A549 (cell line): ENCODE results near the gene H1-8. TPM values are rescaled to one million over a fixed set of nuclear protein-coding genes. Genes with fewer than 3 reads are reported as not detected.

Experiments
- ATAC-seq, 2 experiments: fragments of 200-7000 bp in 1 of 2; fragments of >200 bp in 1 of 2; cut with Nextera tagmentation in 1 of 2; cut with Tn5 transposase in 1 of 2; 3 replicates each; pipeline versions ENCODE4 v1.8.0 to v1.9.1; 2018 to 2020; ENCODE audit warnings: mild to moderate bottlenecking in 1 of 2, moderate library complexity in 1 of 2
- CTCF ChIA-PET: fragments of 300-600 bp; sonication (Branson Sonifier 250); formaldehyde crosslinking; extraction: SDS; loops from one replicate; lab custom pipeline; 2021; ENCODE audit warnings: antibody characterized with exemption, inconsistent platforms; lab: Yijun Ruan, JAX
- POLR2A ChIA-PET: fragments of 350-600 bp; formaldehyde crosslinking; extraction: SDS; loops from one replicate; lab custom pipeline; 2021; ENCODE audit warnings: antibody characterized with exemption, inconsistent platforms; lab: Yijun Ruan, JAX
- DNase-seq, 2 experiments: peaks; one replicate each; pipeline versions ENCODE4 v3.0.0 to v3.0.0-alpha.2; 2011 to 2016; ENCODE audit warnings: low read depth in 1 of 2, low spot score in 1 of 2
- FAIRE-seq: peaks from 2 replicates; lab custom pipeline; 2011; peaks lifted over from hg19 to GRCh38; lab: Jason Lieb, UNC
- H3K27ac ChIP-seq, 2 experiments: fragments of >200 bp; sonication (Bioruptor Twin); formaldehyde crosslinking; 3 replicates each; pipeline ENCODE4 v1.5.1; 2016 to 2017
- H3K4me1 ChIP-seq: fragments of >200 bp; sonication (Bioruptor Twin); formaldehyde crosslinking; 3 replicates; pipeline ENCODE4 v1.6.1; 2016
- H3K4me2 ChIP-seq: fragments of >200 bp; sonication (Bioruptor Twin); formaldehyde crosslinking; 3 replicates; pipeline ENCODE4 v1.6.1; 2016
- H3K4me3 ChIP-seq: fragments of >200 bp; sonication (Bioruptor Twin); formaldehyde crosslinking; 3 replicates; pipeline ENCODE4 v1.5.1; 2016
- H3K9me3 ChIP-seq: fragments of >200 bp; sonication (Bioruptor Twin); formaldehyde crosslinking; 3 replicates; pipeline ENCODE4 v1.6.1; 2016
- BCL3 ChIP-seq: fragments of >200 bp; sonication (Bioruptor Twin); formaldehyde crosslinking; IDR thresholded peaks from 3 replicates; pipeline ENCODE4 v1.6.1; 2016
- CBX8 ChIP-seq: fragments of 200-600 bp; sonication (generic); IDR thresholded peaks from 2 replicates; pipeline ENCODE4 v1.6.1; 2016
- CHD2 ChIP-seq: fragments of 150-350 bp; IDR thresholded peaks from 2 replicates; pipeline ENCODE4 v1.6.1; 2014; ENCODE audit warnings: low read length; ENCODE audit not compliant: partially characterized antibody
- ELK1 ChIP-seq: fragments of 150-350 bp; IDR thresholded peaks from 2 replicates; pipeline ENCODE4 v1.6.1; 2014; ENCODE audit warnings: low read depth, mild to moderate bottlenecking, low read length
- EP300 ChIP-seq, 2 experiments: fragments of >200 bp; sonication (Bioruptor Twin); formaldehyde crosslinking; IDR thresholded peaks; 2 replicates in 1 of 2; 3 replicates in 1 of 2; pipeline ENCODE4 v1.6.1; 2016 to 2017
- HES2 ChIP-seq: fragments of >200 bp; sonication (Bioruptor Twin); formaldehyde crosslinking; IDR thresholded peaks from 2 replicates; pipeline ENCODE4 v1.6.1; 2016
- HMGXB4 ChIP-seq: fragments of 250-450 bp; sonication (Bioruptor Pico); IDR thresholded peaks from 2 replicates; pipeline ENCODE4 v1.5.0; 2021; ENCODE audit warnings: mild to moderate bottlenecking, moderate library complexity, borderline replicate concordance
- HOXA7 ChIP-seq: fragments of 250-450 bp; sonication (Bioruptor Pico); IDR thresholded peaks from 2 replicates; pipeline ENCODE4 v1.5.0; 2020; ENCODE audit warnings: mild to moderate bottlenecking, moderate library complexity
- HOXB5 ChIP-seq: fragments of 250-450 bp; sonication (Bioruptor Pico); IDR thresholded peaks from 2 replicates; pipeline ENCODE4 v1.5.0; 2020; ENCODE audit warnings: mild to moderate bottlenecking, moderate library complexity
- MAX ChIP-seq: IDR thresholded peaks from 2 replicates; pipeline ENCODE4 v1.6.1; 2012
- MAZ ChIP-seq: fragments of 150-350 bp; IDR thresholded peaks from 2 replicates; pipeline ENCODE4 v1.6.1; 2014; ENCODE audit warnings: antibody characterized with exemption, low read depth, low read length, borderline replicate concordance
- NFE2L2 ChIP-seq: fragments of 150-350 bp; conservative IDR thresholded peaks from 2 replicates; pipeline ENCODE4 v1.6.1; 2014; ENCODE audit warnings: low read length
- NPAS2 ChIP-seq: fragments of 250-450 bp; sonication (Bioruptor Pico); IDR thresholded peaks from 2 replicates; pipeline ENCODE4 v1.8.0; 2022; ENCODE audit warnings: mild to moderate bottlenecking, moderate library complexity, borderline replicate concordance
- NR3C1 ChIP-seq: fragments of >200 bp; sonication (Bioruptor Twin); formaldehyde crosslinking; IDR thresholded peaks from 3 replicates; pipeline ENCODE4 v1.6.1; 2017
- PBX3 ChIP-seq: IDR thresholded peaks from 2 replicates; pipeline ENCODE4 v1.6.1; 2012
- POLR2A ChIP-seq: IDR thresholded peaks from 2 replicates; pipeline ENCODE4 v1.6.1; 2012; ENCODE audit warnings: mild to moderate bottlenecking, low read length
- RCOR1 ChIP-seq: fragments of 150-350 bp; IDR thresholded peaks from 2 replicates; pipeline ENCODE4 v1.6.1; 2014; ENCODE audit warnings: antibody characterized with exemption, low read length, low read depth
- RNF2 ChIP-seq: fragments of 200-600 bp; sonication (generic); IDR thresholded peaks from 2 replicates; pipeline ENCODE4 v1.6.1; 2016; ENCODE audit warnings: low read depth, mild to moderate bottlenecking, antibody characterized with exemption, moderate library complexity, borderline replicate concordance
- USF2 ChIP-seq: fragments of 450-650 bp; IDR thresholded peaks from 2 replicates; pipeline ENCODE4 v1.6.1; 2014; ENCODE audit warnings: antibody characterized with exemption
- ZSCAN20 ChIP-seq: fragments of 250-450 bp; sonication (Bioruptor Pico); IDR thresholded peaks from 2 replicates; pipeline ENCODE4 v1.8.0; 2022; ENCODE audit warnings: mild to moderate bottlenecking, moderate library complexity
- WGBS: methylation state at CpG from one replicate; pipeline ENCODE4 v1.1.6; 2017; ENCODE audit errors: missing lambda C conversion rate; 5-methylcytosine and 5-hydroxymethylcytosine counted together
- polyA plus RNA-seq, 4 experiments: library from polyadenylated mRNA; depleted of rRNA in 3 of 4; stranded (reverse); fragments of >200 nt; fragmentation: RNase III in 1 of 4; extraction: RNeasy Plus Mini Kit Qiagen cat#74134 plus additional on column Dnase treatment in 1 of 4; gene quantifications; 2 replicates in 3 of 4; 3 replicates in 1 of 4; pipeline ENCODE4 v1.2.3, GENCODE V29; 2011 to 2017

The H1-8 gene
- polyA plus RNA-seq, 2 of the 4 experiments (the other 2 are of a cell fraction) = not detected

- TF ChIP-seq HES2 = no peak
- no peak for TF ChIP-seq HOXB5 (CRISPR knock-in tag)
Observed at GRCh38 chr3:129583289-129583688, 40.3 kb downstream of the H1-8 start (continued).

GRCh38 chr3:129584631-129585030, 41.7 kb downstream of the H1-8 start:
- FAIRE-seq (no peak), ATAC-seq (no peak)
- 86% methylated on average over 3 of the region's 3 CpGs for WGBS

GRCh38 chr3:129585949-129586657, 43.1 kb downstream of the H1-8 start:
- no peak for TF ChIP-seq ELK1
- TF ChIP-seq EP300 (IDR thresholded peaks at IDR 0.05) = no peak
- TF ChIP-seq ZSCAN20 (CRISPR knock-in tag) = no peak
- no peak for TF ChIP-seq USF2
- TF ChIP-seq MAZ = no peak
- no peak for TF ChIP-seq BCL3
- no peak for ATAC-seq

More at GRCh38 chr3:129584631-129585030, 41.7 kb downstream of the H1-8 start:
- H3K4me2 ChIP-seq = no peak overlapping the region
- TF ChIP-seq MAX = no peak
- TF ChIP-seq CHD2 = no peak
- TF ChIP-seq NR3C1 = no peak
- H3K27ac ChIP-seq = no peak overlapping the region
- no peak for DNase-seq
- H3K4me1 ChIP-seq = peaks cover 29% of the 10 kb centered on the region
- H3K4me3 ChIP-seq = no peak overlapping the region
- H3K9me3 ChIP-seq = no peaks in the 10 kb centered on the region
- POLR2A ChIA-PET = no interaction called here
- CTCF ChIA-PET = no interaction called here

GRCh38 chr3:129586746-129587430, 43.9 kb downstream of the H1-8 start:
- Histone ChIP-seq H3K27ac (peak overlapping the region; percentile 71 to 83; a peak in 5 of 6 replicates), H3K4me2 (peak overlapping the region; percentile 49), H3K4me3 (no peak overlapping the region), H3K9me3 (no peaks in the 10 kb centered on the region), H3K4me1 (peaks cover 31% of the 10 kb centered on the region)
- ATAC-seq (peak; percentile 31 to 63; a peak in 3 of 6 replicates), FAIRE-seq (no peak), DNase-seq (peak in 1 of 2 experiments; percentile 40)
- 41% methylated on average over 8 of the region's 17 CpGs for WGBS
- ChIA-PET CTCF (no interaction called here), POLR2A (no interaction called here)
- TF ChIP-seq MAZ (no peak), CHD2 (no peak), PBX3 (no peak), RNF2 (no peak), HOXA7 (CRISPR knock-in tag) (no peak), MAX (no peak), POLR2A (no peak), NFE2L2 (no peak), NPAS2 (CRISPR knock-in tag) (no peak), ELK1 (no peak), CBX8 (no peak), RCOR1 (no peak), HMGXB4 (no peak), HOXB5 (CRISPR knock-in tag) (no peak)

More at GRCh38 chr3:129585949-129586657, 43.1 kb downstream of the H1-8 start:
- no peak overlapping the region for H3K4me3 ChIP-seq
- WGBS = 98% methylated on average over 13 of the region's 27 CpGs
- DNase-seq (no peak), FAIRE-seq (no peak)
- no peaks in the 10 kb centered on the region for H3K9me3 ChIP-seq
- no peak overlapping the region for H3K4me2 ChIP-seq
- ChIA-PET POLR2A (no interaction called here), CTCF (no interaction called here)
- H3K27ac ChIP-seq = peak overlapping the region in 1 of 2 experiments; percentile 83; a peak in 3 of 6 replicates
- peaks cover 30% of the 10 kb centered on the region for H3K4me1 ChIP-seq
